GM13976 (cell line): ENCODE measurements around the gene RAB24.

Experiments
- DNase-seq: peaks from one replicate; pipeline ENCODE4 v3.0.0; 2012; ENCODE audit warnings: low spot score
- in situ Hi-C: fragments of 300-500 bp; cut with MboI; formaldehyde crosslinking; loops from one replicate; pipeline ENCODE4 v1.12.0; 2022; ENCODE audit warnings: low sequenced_read_pairs, mixed read lengths, inconsistent platforms; ENCODE audit not compliant: unreplicated experiment
- TF ChIP-seq, protein P1 (sequence below): IDR thresholded peaks from 2 replicates; pipeline ENCODE4 v1.5.1; 2012; ENCODE audit warnings: borderline replicate concordance, mild to moderate bottlenecking; ENCODE audit not compliant: insufficient read depth; ENCODE audit errors: extremely low read depth, missing control alignments, control extremely low read depth

The RAB24 gene

DNA sequence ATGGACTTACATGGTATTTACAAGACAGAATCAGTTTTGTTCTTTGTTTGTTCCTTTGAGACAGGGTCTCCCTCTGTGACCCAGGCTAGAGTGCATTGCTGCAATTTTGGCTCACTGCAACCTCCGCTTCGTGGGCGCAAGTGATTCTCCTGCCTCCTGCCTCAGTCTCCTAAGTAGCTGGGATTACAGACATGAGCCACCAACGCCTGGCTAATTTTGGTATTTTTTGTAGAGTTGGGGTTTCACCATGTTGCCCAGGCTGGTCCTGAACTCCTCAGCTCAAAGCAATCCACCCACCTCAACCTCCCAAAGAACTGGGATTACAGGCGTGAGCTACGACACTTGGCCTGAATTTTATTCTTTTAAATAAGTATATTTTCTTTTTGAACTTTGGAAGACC lies 27.6 kb downstream of the RAB24 start:
- TF ChIP-seq, protein P1, sequence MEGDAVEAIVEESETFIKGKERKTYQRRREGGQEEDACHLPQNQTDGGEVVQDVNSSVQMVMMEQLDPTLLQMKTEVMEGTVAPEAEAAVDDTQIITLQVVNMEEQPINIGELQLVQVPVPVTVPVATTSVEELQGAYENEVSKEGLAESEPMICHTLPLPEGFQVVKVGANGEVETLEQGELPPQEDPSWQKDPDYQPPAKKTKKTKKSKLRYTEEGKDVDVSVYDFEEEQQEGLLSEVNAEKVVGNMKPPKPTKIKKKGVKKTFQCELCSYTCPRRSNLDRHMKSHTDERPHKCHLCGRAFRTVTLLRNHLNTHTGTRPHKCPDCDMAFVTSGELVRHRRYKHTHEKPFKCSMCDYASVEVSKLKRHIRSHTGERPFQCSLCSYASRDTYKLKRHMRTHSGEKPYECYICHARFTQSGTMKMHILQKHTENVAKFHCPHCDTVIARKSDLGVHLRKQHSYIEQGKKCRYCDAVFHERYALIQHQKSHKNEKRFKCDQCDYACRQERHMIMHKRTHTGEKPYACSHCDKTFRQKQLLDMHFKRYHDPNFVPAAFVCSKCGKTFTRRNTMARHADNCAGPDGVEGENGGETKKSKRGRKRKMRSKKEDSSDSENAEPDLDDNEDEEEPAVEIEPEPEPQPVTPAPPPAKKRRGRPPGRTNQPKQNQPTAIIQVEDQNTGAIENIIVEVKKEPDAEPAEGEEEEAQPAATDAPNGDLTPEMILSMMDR, result no peak
- in situ Hi-C loops, result no loop called here

DNA sequence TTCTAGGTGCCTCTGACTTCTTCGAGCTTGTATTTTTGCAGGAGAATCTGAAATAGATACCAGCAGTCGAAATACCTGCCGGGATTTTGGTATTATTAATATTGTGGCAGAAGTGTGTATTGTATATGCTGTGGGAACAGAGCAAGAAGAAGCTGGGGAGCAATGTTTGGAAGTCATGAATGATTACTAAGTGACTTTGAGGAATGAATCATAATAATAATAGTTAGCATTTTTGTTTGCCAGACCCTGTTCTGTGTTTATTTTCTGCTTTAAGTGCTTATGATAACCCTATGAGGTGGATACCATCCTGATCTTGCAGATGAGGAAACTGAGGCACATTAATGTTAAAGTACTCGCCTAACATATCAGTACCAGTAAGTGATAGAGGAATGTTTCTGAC lies 32.4 kb downstream of the RAB24 start:
- in situ Hi-C loops, result no loop called here
- no peak for DNase-seq
- TF ChIP-seq, protein P1, result no peak

More for the DNA sequence above, 27.6 kb downstream of the RAB24 start:
- no peak for DNase-seq

DNA sequence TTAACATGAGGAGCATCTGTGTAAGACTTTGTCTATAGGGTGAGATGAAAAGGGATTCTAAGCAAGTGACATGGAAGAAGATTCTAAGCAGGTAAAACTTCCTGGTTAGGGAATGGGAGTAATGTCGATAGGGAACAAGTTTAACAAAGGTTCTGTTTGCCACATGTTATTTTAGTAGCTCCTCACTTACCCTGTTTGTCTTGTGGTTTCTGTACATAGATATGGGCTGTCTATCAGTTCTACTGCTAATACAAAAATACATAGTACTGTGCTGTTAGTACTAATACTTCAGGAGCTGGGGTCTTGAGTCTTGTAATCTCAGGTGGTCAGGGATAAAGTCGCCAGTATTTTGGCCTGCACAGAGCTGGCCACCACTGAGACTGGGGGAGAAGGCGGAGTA lies 32.9 kb downstream of the RAB24 start:
- DNase-seq, result no peak
- TF ChIP-seq, protein P1, result no peak
- in situ Hi-C loops, result no loop called here

DNA sequence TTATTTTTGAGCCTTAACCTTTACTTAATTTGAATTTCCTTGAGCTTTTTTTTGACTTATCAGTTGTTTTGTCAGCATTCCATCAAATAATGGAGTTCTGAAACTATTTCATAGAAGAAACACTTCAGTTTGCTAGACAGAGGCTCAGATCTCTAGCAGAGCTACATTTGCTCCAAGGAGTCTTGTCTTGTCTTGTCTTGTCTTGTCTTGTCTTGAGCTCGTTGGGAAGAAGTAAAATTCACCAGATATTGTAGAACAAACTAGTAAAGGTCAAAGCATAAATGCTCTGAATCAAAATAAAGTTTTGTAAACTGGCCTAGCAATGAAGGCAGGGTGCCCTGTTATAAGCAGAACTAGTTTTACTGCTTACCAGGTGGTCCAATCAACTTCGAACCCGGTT lies 33.5 kb downstream of the RAB24 start:
- no peak for DNase-seq
- TF ChIP-seq, protein P1, result no peak
- in situ Hi-C loops, result no loop called here

DNA sequence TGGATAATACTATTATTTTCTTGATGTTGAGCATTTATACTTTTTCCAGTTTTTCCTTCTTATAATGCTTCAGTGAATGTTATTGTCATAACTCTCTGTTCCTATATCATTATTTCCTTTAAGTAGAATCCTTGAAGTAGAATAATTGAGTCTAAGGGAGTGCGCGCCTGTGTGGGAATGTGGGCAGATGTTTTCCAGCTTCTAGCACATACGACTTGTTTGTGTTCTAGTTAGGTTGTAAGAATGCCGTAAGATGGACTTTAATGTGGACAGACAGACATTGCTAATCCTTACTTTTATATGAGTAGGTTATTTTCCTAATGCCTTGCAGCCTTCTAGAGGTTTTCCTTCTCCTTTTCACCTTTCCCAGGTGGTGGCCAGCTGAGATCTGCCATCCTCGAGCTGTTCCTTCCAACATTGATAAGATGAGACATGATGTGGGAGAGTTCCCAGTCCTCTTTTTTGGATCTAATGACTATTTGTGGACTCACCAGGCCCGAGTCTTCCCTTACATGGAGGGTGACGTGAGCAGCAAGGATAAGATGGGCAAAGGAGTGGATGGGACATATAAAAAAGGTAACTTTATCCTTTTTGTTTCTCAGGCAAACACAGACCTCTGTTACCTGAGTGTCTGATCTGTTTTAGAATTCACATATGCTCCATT lies 34.2 kb downstream of the RAB24 start:
- TF ChIP-seq, protein P1, result no peak
- DNase-seq, result no peak
- in situ Hi-C loops, result no loop called here

DNA sequence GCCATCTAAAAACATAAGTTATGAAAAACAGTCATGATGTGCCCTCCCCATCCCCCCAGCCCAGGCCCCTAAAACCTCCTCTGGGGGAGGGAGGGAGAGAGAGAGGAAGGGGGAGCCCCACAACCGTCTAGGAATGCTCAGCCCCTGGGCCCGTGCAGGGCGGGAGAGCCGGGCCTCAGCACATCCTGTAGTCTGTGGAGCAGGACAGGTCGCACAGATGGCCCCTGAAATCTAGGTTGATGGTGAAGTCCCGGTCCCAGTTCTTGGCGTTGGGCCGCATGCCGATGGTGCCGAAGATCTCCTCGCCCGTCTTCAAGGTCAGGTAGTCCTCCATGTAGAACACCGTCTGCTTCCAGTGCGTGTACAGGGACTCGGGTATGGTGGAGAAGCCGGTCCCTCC lies 38.1 kb downstream of the RAB24 start:
- TF ChIP-seq, protein P1, result no peak
- DNase-seq, result no peak
- in situ Hi-C loops, result no loop called here
